ENCODE measurements around the gene EPHA8. TPM values are rescaled to one million over a fixed set of nuclear protein-coding genes. Genes with fewer than 3 reads are reported as not detected.

Gene EPHA8
- total and polyA plus RNA-seq, 12 donors: 0.11 to 10.1 (median 1.6) TPM; not detected in 2

DNA sequence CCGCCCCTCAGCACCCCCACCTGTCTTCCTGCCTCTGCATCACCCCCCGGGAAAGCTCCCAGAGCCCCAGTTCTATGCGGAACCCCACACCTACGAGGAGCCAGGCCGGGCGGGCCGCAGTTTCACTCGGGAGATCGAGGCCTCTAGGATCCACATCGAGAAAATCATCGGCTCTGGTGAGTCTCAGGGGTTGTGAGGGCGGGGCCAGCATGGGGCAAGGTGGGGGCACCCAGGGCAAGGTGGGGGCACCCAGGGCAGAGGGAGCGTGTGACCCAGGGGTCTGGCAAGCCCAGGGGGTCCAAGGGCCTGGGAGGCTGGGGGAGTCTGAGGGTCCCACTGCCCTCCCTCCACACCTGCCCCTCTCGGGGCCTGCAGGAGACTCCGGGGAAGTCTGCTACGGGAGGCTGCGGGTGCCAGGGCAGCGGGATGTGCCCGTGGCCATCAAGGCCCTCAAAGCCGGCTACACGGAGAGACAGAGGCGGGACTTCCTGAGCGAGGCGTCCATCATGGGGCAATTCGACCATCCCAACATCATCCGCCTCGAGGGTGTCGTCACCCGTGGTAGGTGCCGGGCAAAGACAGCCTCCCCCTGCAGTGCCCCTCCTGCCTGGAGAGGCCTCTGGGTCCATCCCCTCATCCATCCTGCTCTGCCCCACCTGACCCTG is 34.1 kb downstream of the EPHA8 start:
- no peak for TF ChIP-seq POLR2A (IDR thresholded peaks at IDR 0.05)
- TF ChIP-seq, protein P1, sequence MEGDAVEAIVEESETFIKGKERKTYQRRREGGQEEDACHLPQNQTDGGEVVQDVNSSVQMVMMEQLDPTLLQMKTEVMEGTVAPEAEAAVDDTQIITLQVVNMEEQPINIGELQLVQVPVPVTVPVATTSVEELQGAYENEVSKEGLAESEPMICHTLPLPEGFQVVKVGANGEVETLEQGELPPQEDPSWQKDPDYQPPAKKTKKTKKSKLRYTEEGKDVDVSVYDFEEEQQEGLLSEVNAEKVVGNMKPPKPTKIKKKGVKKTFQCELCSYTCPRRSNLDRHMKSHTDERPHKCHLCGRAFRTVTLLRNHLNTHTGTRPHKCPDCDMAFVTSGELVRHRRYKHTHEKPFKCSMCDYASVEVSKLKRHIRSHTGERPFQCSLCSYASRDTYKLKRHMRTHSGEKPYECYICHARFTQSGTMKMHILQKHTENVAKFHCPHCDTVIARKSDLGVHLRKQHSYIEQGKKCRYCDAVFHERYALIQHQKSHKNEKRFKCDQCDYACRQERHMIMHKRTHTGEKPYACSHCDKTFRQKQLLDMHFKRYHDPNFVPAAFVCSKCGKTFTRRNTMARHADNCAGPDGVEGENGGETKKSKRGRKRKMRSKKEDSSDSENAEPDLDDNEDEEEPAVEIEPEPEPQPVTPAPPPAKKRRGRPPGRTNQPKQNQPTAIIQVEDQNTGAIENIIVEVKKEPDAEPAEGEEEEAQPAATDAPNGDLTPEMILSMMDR (IDR thresholded peaks at IDR 0.05): no peak
- H3K27me3 ChIP-seq: peaks cover 13% of the 10 kb centered on the region
- no peak overlapping the region for H3K4me3 ChIP-seq
- H3K9me3 ChIP-seq (replicated peaks in 1 of 3): no peaks in the 10 kb centered on the region
- intact Hi-C loops (cut with DNase I): no loop called here
- 74 to 84% (median 79%) methylated on average over 10 to 30 of the region's 30 CpGs for WGBS, 4 donors
- DNase-seq: no peak
- H3K36me3 ChIP-seq (replicated peaks in 1 of 2): no peaks in the 10 kb centered on the region
- no peaks in the 10 kb centered on the region for H3K4me1 ChIP-seq (replicated peaks in 1 of 2)
- no peak overlapping the region for H3K27ac ChIP-seq

GRCh38 chr1:22597996-22598395 is 34.7 kb downstream of the EPHA8 start:
- 70 to 84% (median 77%) methylated on average over 6 to 8 of the region's 8 CpGs for WGBS, 4 donors
- H3K36me3 ChIP-seq (replicated peaks in 1 of 2): no peaks in the 10 kb centered on the region
- intact Hi-C loops (cut with DNase I): no loop called here
- DNase-seq: no peak
- no peaks in the 10 kb centered on the region for H3K9me3 ChIP-seq (replicated peaks in 1 of 3)
- no peaks in the 10 kb centered on the region for H3K4me1 ChIP-seq (replicated peaks in 1 of 2)
- H3K4me3 ChIP-seq: no peak overlapping the region
- peaks cover 18% of the 10 kb centered on the region for H3K27me3 ChIP-seq
- TF ChIP-seq, protein P1 (IDR thresholded peaks at IDR 0.05): no peak
- TF ChIP-seq POLR2A (IDR thresholded peaks at IDR 0.05): no peak
- no peak overlapping the region for H3K27ac ChIP-seq

GRCh38 chr1:22598736-22599135 is 35.4 kb downstream of the EPHA8 start:
- H3K36me3 ChIP-seq (replicated peaks in 1 of 2): no peaks in the 10 kb centered on the region
- peaks cover 20% of the 10 kb centered on the region for H3K27me3 ChIP-seq
- no peaks in the 10 kb centered on the region for H3K9me3 ChIP-seq (replicated peaks in 1 of 3)
- DNase-seq: no peak
- TF ChIP-seq, protein P1 (IDR thresholded peaks at IDR 0.05): no peak
- 63 to 82% (median 74%) methylated on average over 10 to 24 of the region's 24 CpGs for WGBS, 4 donors
- no peaks in the 10 kb centered on the region for H3K4me1 ChIP-seq (replicated peaks in 1 of 2)
- intact Hi-C loops (cut with DNase I): no loop called here
- H3K27ac ChIP-seq: no peak overlapping the region
- no peak overlapping the region for H3K4me3 ChIP-seq

DNA sequence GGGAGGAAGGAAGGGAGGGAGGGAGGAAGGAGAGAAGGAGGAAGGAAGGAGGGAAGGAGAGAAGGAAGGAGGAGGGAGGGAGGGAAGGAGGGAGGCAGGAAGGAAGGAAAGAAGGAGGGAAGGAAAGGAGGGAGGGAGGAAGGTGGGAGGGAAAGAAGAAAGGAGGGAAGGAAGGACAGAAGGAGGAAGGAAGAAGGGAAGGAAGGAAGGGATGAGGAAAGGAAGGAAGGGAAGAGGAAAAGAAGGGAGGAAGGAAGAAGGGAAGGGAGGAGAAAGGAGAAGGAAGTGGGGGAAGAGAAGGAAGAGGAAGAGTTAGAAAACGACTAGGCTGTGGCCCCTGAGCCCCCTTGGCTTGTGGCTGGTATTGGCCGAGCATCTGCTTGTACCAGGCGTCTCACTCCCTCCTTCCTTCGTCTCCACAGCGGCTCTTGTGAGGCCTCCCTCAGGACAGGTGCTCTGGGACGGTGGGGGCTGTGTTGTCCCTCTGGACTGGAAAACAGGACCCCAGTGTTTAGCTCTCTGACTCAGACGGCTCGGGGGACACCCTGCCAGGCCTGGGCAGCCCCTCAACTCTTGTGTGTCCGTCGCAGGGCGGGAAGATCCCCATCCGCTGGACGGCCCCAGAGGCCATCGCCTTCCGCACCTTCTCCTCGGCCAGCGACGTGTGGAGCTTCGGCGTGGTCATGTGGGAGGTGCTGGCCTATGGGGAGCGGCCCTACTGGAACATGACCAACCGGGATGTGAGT is 37.0 kb downstream of the EPHA8 start:
- TF ChIP-seq, protein P1 (IDR thresholded peaks at IDR 0.05): no peak
- TF ChIP-seq POLR2A (IDR thresholded peaks at IDR 0.05): no peak
- DNase-seq: peak in 1 of 7 donors; percentile 38
- 48 to 63% (median 58%) methylated on average over 12 to 22 of the region's 22 CpGs for WGBS, 4 donors
- Histone ChIP-seq H3K27ac (no peak overlapping the region), H3K9me3 (replicated peaks in 1 of 3) (no peaks in the 10 kb centered on the region), H3K4me3 (no peak overlapping the region), H3K4me1 (replicated peaks in 1 of 2) (no peaks in the 10 kb centered on the region), H3K27me3 (peaks cover 20% of the 10 kb centered on the region), H3K36me3 (replicated peaks in 1 of 2) (no peaks in the 10 kb centered on the region)
- intact Hi-C loops (cut with DNase I): no loop called here

Measured in adrenal gland (tissue), 12 donors.